HFFc6 (cell line): Measurements from ENCODE around the gene TARDBP. TPM values are rescaled to one million over a fixed set of nuclear protein-coding genes. Genes with fewer than 3 reads are reported as not detected.
"Not testable (repeated sequence)": the region's sequence is repeated elsewhere in the genome, so short reads cannot be mapped to it uniquely, and the experiment has no call there.

Experiments used
- DNase-seq: peaks from one replicate; pipeline ENCODE4 v3.0.0-alpha.2; 2018
- H3K27ac Mint-ChIP-seq: 2 replicates; pipeline ENCODE4 v1.8.0; 2020; ENCODE audit warnings: mild to moderate bottlenecking, mixed read lengths
- H3K27me3 Mint-ChIP-seq: 2 replicates; pipeline ENCODE4 v1.8.0; 2021; ENCODE audit warnings: mild to moderate bottlenecking, moderate library complexity, mixed read lengths; ENCODE audit not compliant: insufficient read depth
- H3K36me3 Mint-ChIP-seq: 2 replicates; pipeline ENCODE4 v1.8.0; 2021; ENCODE audit warnings: low read depth, mixed read lengths
- H3K4me1 Mint-ChIP-seq: 2 replicates; pipeline ENCODE4 v1.8.0; 2020; ENCODE audit warnings: low read depth, mixed read lengths
- H3K4me3 Mint-ChIP-seq: 2 replicates; pipeline ENCODE4 v1.8.0; 2020; ENCODE audit warnings: mild to moderate bottlenecking, moderate library complexity, mixed read lengths
- H3K9me3 Mint-ChIP-seq: 2 replicates; pipeline ENCODE4 v1.8.0; 2020; ENCODE audit warnings: mild to moderate bottlenecking, mixed read lengths
- CTCF ChIP-seq: fragments of 200-600 bp; sonication (generic); IDR thresholded peaks from 2 replicates; pipeline ENCODE4 v1.5.0; 2021; ENCODE audit warnings: antibody characterized with exemption, mild to moderate bottlenecking
- total RNA-seq, 6 experiments: library from RNA; stranded (reverse); fragmentation: NEBNext Ultra II Directional; extraction: Animal tissue kit (Norgen Biotek cat#: 25700); gene quantifications; 2 replicates in 1 of 6; 3 replicates in 5 of 6; pipeline ENCODE4 v1.2.3, GENCODE V29; 2021

TARDBP gene
- total RNA-seq, 6 experiments from 2014 or later = 133 to 178 (median 171) TPM

DNA sequence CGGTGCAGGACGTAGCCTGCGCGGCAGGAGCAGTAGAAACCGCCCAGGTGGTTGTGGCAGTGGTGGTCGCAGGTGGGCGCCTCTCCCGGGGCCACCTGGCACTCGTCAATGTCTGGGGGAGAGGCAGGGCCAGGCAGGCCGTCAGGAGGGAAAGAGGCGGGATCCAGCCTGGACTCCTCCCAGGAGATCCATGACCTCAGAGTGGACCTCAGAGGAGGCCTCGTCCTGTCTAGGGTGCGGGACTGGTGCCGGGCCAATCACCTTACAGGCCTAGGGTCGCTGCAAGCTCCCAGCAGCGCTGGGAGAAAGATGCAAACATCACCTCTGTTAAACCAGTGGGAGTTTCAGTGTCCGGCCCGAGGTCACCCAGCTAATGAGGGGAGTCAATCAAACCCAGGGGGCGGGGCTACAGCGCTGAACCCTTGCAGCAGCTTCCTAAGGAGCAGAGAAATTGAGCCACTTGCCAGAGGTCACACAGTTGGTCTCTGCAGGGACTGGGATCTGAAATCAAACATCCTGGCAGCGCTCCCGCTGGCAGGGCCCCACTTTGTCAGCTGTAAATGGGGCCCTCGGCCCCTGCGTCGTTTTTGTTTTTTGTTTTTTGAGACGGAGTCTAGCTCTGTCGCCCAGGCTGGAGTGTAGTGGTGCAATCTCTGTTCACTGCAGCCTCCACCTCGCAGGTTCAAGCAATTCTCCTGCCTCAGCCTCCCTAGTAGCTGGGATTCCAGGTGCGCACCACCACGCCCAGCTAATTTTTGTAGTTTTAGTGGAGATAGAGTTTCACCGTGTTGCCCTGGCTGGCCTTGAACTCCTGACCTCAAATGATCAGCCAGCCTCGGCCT, 33.2 kb downstream of the TARDBP start:
- Mint-ChIP-seq H3K4me3 (no peak overlapping the region), H3K27me3 (peaks cover 3% of the 10 kb centered on the region), H3K9me3 (no peaks in the 10 kb centered on the region), H3K27ac (no peak overlapping the region), H3K36me3 (no peaks in the 10 kb centered on the region), H3K4me1 (no peaks in the 10 kb centered on the region)
- DNase-seq = no peak
- TF ChIP-seq CTCF = no peak

GRCh38 chr1:11046270-11046566, 33.8 kb downstream of the TARDBP start:
- no peak overlapping the region for H3K27ac Mint-ChIP-seq

GRCh38 chr1:11046625-11047365, 34.3 kb downstream of the TARDBP start, which contains the start of gene MASP2:
Gene MASP2, minus strand, starts transcription at chr1:11047239. Its CDS starts 32 bp downstream, at chr1:11047207.
- Mint-ChIP-seq H3K4me1 (no peaks in the 10 kb centered on the region; the same call in 1 of the 2 replicates), H3K27ac (no peak within 1 kb of the TSS), H3K36me3 (no peaks in the 10 kb centered on the region), H3K27me3 (peaks cover 3% of the 10 kb centered on the region), H3K4me3 (no peak within 1 kb of the TSS), H3K9me3 (no peaks in the 10 kb centered on the region)
- TF ChIP-seq CTCF = no peak
- DNase-seq = no peak

More at GRCh38 chr1:11046270-11046566, 33.8 kb downstream of the TARDBP start:
- Mint-ChIP-seq H3K4me3 (no peak overlapping the region), H3K9me3 (no peaks in the 10 kb centered on the region), H3K4me1 (no peaks in the 10 kb centered on the region), H3K36me3 (no peaks in the 10 kb centered on the region), H3K27me3 (peaks cover 3% of the 10 kb centered on the region)
- no peak for TF ChIP-seq CTCF
- DNase-seq = no peak

GRCh38 chr1:11051121-11051520, 38.7 kb downstream of the TARDBP start:
- not testable (repeated sequence) for H3K27ac Mint-ChIP-seq, H3K9me3 Mint-ChIP-seq, DNase-seq

GRCh38 chr1:11051781-11052511, 39.5 kb downstream of the TARDBP start:
- Mint-ChIP-seq H3K4me3 (no peak overlapping the region), H3K9me3 (no peaks in the 10 kb centered on the region), H3K27ac (no peak overlapping the region; the same call in 1 of the 2 replicates), H3K36me3 (no peaks in the 10 kb centered on the region; the same call in 1 of the 2 replicates), H3K4me1 (no peaks in the 10 kb centered on the region; the same call in 1 of the 2 replicates), H3K27me3 (peaks cover 4% of the 10 kb centered on the region)
- DNase-seq = no peak
- TF ChIP-seq CTCF = no peak

More at GRCh38 chr1:11051121-11051520, 38.7 kb downstream of the TARDBP start:
- H3K36me3 Mint-ChIP-seq, H3K4me3 Mint-ChIP-seq, H3K4me1 Mint-ChIP-seq, H3K27me3 Mint-ChIP-seq: not testable (repeated sequence)
